ENCODE measurements around the gene CDK5RAP2.
A peak's percentile ranks its signal among the peaks of the same experiment; 100 is the strongest.

Gene CDK5RAP2

GRCh38 chr9:120432600-120432999 lies 147.4 kb downstream of the CDK5RAP2 start:
- no peak for DNase-seq

- no peak for DNase-seq
Measured at GRCh38 chr9:120431268-120431667, 148.7 kb downstream of the CDK5RAP2 start.

GRCh38 chr9:120424248-120424647 lies 155.7 kb downstream of the CDK5RAP2 start:
- no peak for DNase-seq

- no peak for DNase-seq
Measured at GRCh38 chr9:120423812-120424211, 156.2 kb downstream of the CDK5RAP2 start.

GRCh38 chr9:120421977-120422376 lies 158.0 kb downstream of the CDK5RAP2 start:
- no peak for DNase-seq

- DNase-seq, result no peak
Measured at GRCh38 chr9:120418315-120418714, 161.7 kb downstream of the CDK5RAP2 start.

- DNase-seq, result peak; percentile 32
Measured at GRCh38 chr9:120416781-120417427, 163.1 kb downstream of the CDK5RAP2 start.

GRCh38 chr9:120413121-120414048 lies 166.6 kb downstream of the CDK5RAP2 start:
- DNase-seq, result no peak

GRCh38 chr9:120412425-120412951 lies 167.5 kb downstream of the CDK5RAP2 start:
- DNase-seq, result peak; percentile 78

- no peak for DNase-seq
Measured at GRCh38 chr9:120411862-120412424, 168.0 kb downstream of the CDK5RAP2 start.

- DNase-seq, result peak; percentile 39
Measured at GRCh38 chr9:120410925-120411501, 169.0 kb downstream of the CDK5RAP2 start.

- DNase-seq, result no peak
Measured at GRCh38 chr9:120408680-120409258, 171.2 kb downstream of the CDK5RAP2 start.

GRCh38 chr9:120405860-120406259 lies 174.1 kb downstream of the CDK5RAP2 start:
- DNase-seq, result no peak

GRCh38 chr9:120405134-120405533 lies 174.8 kb downstream of the CDK5RAP2 start:
- DNase-seq, result no peak

- DNase-seq, result no peak
Measured at GRCh38 chr9:120403543-120403856, 176.5 kb downstream of the CDK5RAP2 start.

GRCh38 chr9:120402741-120403542 lies 177.0 kb downstream of the CDK5RAP2 start:
- DNase-seq, result peak; percentile 99

GRCh38 chr9:120399940-120400339 lies 180.0 kb downstream of the CDK5RAP2 start:
- no peak for DNase-seq

GRCh38 chr9:120398286-120398685 lies 181.7 kb downstream of the CDK5RAP2 start:
- DNase-seq, result no peak

- peak; percentile 21 for DNase-seq
Measured at GRCh38 chr9:120397453-120397852, 182.5 kb downstream of the CDK5RAP2 start.

GRCh38 chr9:120396931-120397330 lies 183.0 kb downstream of the CDK5RAP2 start:
- DNase-seq, result no peak

- DNase-seq, result no peak
Measured at GRCh38 chr9:120396418-120396817, 183.5 kb downstream of the CDK5RAP2 start.

- no peak for DNase-seq
Measured at GRCh38 chr9:120395376-120395775, 184.6 kb downstream of the CDK5RAP2 start.

Measured in fibroblast of skin of right quadriceps (primary cell).